HK-2 (cell line): Measurements from ENCODE around the gene KRT32.
"Not testable (repeated sequence)": the region's sequence is repeated elsewhere in the genome, so short reads cannot be mapped to it uniquely, and the experiment has no call there.

Source experiments
- DNase-seq: peaks from one replicate; pipeline ENCODE4 v3.0.0-alpha.2; 2018; ENCODE audit not compliant: unreplicated experiment

Gene KRT32

GRCh38 chr17:41464173-41464572 lies 3.0 kb downstream of the KRT32 start:
- DNase-seq: no peak

GRCh38 chr17:41463746-41464145 lies 3.4 kb downstream of the KRT32 start:
- no peak for DNase-seq

- no peak for DNase-seq
Observed at GRCh38 chr17:41462705-41463104, 4.5 kb downstream of the KRT32 start.

- no peak for DNase-seq
Observed at GRCh38 chr17:41457676-41458075, 9.5 kb downstream of the KRT32 start.

GRCh38 chr17:41456204-41456603 lies 11.0 kb downstream of the KRT32 start:
- DNase-seq: no peak

GRCh38 chr17:41455236-41455635 lies 11.9 kb downstream of the KRT32 start:
- no peak for DNase-seq

- no peak for DNase-seq
Observed at GRCh38 chr17:41453066-41453465, 14.1 kb downstream of the KRT32 start.

GRCh38 chr17:41452281-41452680 lies 14.9 kb downstream of the KRT32 start:
- DNase-seq: no peak

GRCh38 chr17:41451154-41451728 lies 15.9 kb downstream of the KRT32 start:
- no peak for DNase-seq

GRCh38 chr17:41449008-41449407 lies 18.2 kb downstream of the KRT32 start:
- DNase-seq: no peak

GRCh38 chr17:41448506-41448905 lies 18.7 kb downstream of the KRT32 start:
- no peak for DNase-seq

GRCh38 chr17:41446806-41447205 lies 20.4 kb downstream of the KRT32 start:
- no peak for DNase-seq

- DNase-seq: no peak
Observed at GRCh38 chr17:41444640-41445039, 22.5 kb downstream of the KRT32 start.

- no peak for DNase-seq
Observed at GRCh38 chr17:41444186-41444585, 23.0 kb downstream of the KRT32 start.

- no peak for DNase-seq
Observed at GRCh38 chr17:41442739-41443138, 24.4 kb downstream of the KRT32 start.

GRCh38 chr17:41440531-41441033 lies 26.6 kb downstream of the KRT32 start, which contains the start of gene KRT38:
Gene KRT38, minus strand, starts transcription at chr17:41440983. Its CDS starts 62 bp downstream, at chr17:41440921.
- no peak for DNase-seq

GRCh38 chr17:41439375-41439774 lies 27.8 kb downstream of the KRT32 start:
- DNase-seq: no peak

- DNase-seq: no peak
Observed at GRCh38 chr17:41437769-41438168, 29.4 kb downstream of the KRT32 start.

- no peak for DNase-seq
Observed at GRCh38 chr17:41437254-41437653, 29.9 kb downstream of the KRT32 start.

GRCh38 chr17:41434415-41434814 lies 32.8 kb downstream of the KRT32 start:
- DNase-seq: no peak

GRCh38 chr17:41434005-41434404 lies 33.2 kb downstream of the KRT32 start:
- DNase-seq: no peak

GRCh38 chr17:41433586-41433985 lies 33.6 kb downstream of the KRT32 start:
- DNase-seq: no peak

- DNase-seq: not testable (repeated sequence)
Observed at GRCh38 chr17:41430376-41430775, 36.8 kb downstream of the KRT32 start.

GRCh38 chr17:41429667-41430066 lies 37.5 kb downstream of the KRT32 start:
- DNase-seq: no peak
